OCI-LY3 (cell line): ENCODE data around the gene SLC4A4.

Experiments
- EZH2phosphoT487 ChIP-seq: fragments of 200-600 bp; shearing (Covaris generic); IDR thresholded peaks from 2 replicates; pipeline ENCODE4 v1.6.1; 2018; ENCODE audit warnings: antibody characterized with exemption, mixed run types, low read depth
- TF ChIP-seq, protein P1 (sequence below): fragments of 200-600, 300-600 bp; sonication (generic); IDR thresholded peaks from 2 replicates; pipeline ENCODE4 v1.5.1; 2014; ENCODE audit warnings: antibody characterized with exemption, low read length, low read depth

DNA sequence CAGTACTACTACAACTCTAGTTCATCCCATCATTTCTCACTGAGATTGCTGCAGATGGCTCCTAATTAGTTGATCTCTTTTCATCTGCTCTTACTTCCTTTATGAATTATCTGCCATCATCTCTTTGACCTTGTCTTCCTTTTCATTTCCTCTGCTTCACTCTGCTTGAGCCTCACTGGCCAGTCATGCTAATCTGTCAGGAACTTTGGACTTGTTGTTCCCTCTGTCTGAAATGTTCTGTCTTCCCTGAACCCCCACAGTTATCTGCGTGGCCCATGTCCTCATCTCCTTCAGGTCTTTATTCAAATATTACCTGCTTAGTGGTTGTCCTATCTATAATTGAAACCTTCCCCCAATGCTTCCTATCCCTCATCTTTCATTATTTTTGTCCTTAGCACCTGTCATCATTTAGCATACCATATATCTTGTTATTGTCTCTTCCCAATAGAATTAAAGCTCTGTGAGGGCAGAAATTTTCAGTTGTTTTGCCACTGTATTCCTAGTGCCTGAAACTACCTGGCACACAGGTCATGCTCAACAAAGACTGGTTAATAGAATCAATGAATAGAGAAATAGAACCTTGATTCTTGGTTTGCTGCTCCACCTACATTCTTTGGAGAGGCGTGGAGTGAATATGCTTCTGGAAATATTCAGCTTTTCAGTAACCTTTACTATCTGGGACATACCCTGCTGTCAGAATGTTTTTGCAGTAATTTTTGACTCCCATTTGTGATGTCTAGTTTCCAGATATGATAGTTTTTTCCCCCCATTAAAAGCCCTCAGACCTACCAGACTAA is 5.0 kb downstream of the SLC4A4 start:
- TF ChIP-seq, protein P1, sequence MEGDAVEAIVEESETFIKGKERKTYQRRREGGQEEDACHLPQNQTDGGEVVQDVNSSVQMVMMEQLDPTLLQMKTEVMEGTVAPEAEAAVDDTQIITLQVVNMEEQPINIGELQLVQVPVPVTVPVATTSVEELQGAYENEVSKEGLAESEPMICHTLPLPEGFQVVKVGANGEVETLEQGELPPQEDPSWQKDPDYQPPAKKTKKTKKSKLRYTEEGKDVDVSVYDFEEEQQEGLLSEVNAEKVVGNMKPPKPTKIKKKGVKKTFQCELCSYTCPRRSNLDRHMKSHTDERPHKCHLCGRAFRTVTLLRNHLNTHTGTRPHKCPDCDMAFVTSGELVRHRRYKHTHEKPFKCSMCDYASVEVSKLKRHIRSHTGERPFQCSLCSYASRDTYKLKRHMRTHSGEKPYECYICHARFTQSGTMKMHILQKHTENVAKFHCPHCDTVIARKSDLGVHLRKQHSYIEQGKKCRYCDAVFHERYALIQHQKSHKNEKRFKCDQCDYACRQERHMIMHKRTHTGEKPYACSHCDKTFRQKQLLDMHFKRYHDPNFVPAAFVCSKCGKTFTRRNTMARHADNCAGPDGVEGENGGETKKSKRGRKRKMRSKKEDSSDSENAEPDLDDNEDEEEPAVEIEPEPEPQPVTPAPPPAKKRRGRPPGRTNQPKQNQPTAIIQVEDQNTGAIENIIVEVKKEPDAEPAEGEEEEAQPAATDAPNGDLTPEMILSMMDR = no peak
- TF ChIP-seq EZH2phosphoT487 = no peak
